ENCODE measurements around the gene PMVK. TPM values are rescaled to one million over a fixed set of nuclear protein-coding genes. Genes with fewer than 3 reads are reported as not detected.

Gene PMVK
- total and polyA plus RNA-seq, 3 experiments from 2014 or later = 44.7 to 55.5 (median 45.2) TPM

DNA sequence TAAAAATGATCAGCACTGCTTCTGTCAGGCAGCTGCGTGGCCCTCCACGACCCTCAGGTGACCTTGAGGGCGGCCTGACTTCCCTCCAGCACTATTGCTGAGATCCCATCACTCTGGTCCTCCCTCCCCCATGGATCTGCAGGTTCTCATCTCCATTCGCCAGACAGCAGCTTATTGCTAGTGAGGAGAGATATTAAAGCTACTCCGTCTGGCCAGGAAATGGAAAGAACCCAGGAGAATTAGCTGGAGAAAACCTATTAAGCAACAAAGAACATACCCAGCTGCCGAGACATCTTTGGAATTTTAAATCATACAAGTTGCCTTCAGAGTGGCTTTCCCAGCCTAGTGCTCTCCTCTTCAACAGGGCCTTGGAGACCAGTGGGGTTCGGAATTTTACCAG lies 40.7 kb downstream of the PMVK start:
- Histone ChIP-seq H3K36me3 (ENCODE audit: insufficient read depth, low read length) (no peaks in the 10 kb centered on the region), H3K9me3 (ENCODE audit: low read length) (no peaks in the 10 kb centered on the region), H3K27me3 (ENCODE audit: insufficient read depth, low read length, poor library complexity, severe bottlenecking) (no peaks in the 10 kb centered on the region), H3K4me1 (ENCODE audit: insufficient read depth, low read length) (no peaks in the 10 kb centered on the region), H3K4me3 (ENCODE audit: low read length) (no peak overlapping the region), H3K27ac (ENCODE audit: low read depth, low read length) (no peak overlapping the region)
- ChIA-PET POLR2A (no interaction called here), CTCF (interaction anchor here (0.8 to 1.3 kb wide), 2 partner anchors 12 to 121 kb away, joined by 3 read pairs; no protein-coding TSS in a partner anchor)
- Mint-ChIP-seq H3K27ac (no peak overlapping the region), H3K27me3 (peaks cover 0 to 1% of the 10 kb centered on the region in 2 donors), H3K36me3 (peaks cover 0 to 8% (median 3%) of the 10 kb centered on the region in 3 donors), H3K4me1 (no peaks in the 10 kb centered on the region), H3K9me3 (peaks cover 0 to 3% (median 0%) of the 10 kb centered on the region in 5 donors), H3K4me3 (no peak overlapping the region)
- no peak for DNase-seq

- Histone ChIP-seq H3K9me3 (ENCODE audit: low read length) (no peaks in the 10 kb centered on the region), H3K27me3 (ENCODE audit: insufficient read depth, low read length, poor library complexity, severe bottlenecking) (no peaks in the 10 kb centered on the region), H3K4me3 (ENCODE audit: low read length) (no peak overlapping the region), H3K36me3 (ENCODE audit: insufficient read depth, low read length) (no peaks in the 10 kb centered on the region), H3K27ac (ENCODE audit: low read depth, low read length) (no peak overlapping the region), H3K4me1 (ENCODE audit: insufficient read depth, low read length) (no peaks in the 10 kb centered on the region)
- Mint-ChIP-seq H3K9me3 (peaks cover 0 to 3% (median 0%) of the 10 kb centered on the region in 5 donors), H3K27me3 (peaks cover 0 to 2% of the 10 kb centered on the region in 2 donors), H3K36me3 (peaks cover 0 to 4% (median 0%) of the 10 kb centered on the region in 3 donors), H3K4me1 (no peaks in the 10 kb centered on the region), H3K4me3 (no peak overlapping the region), H3K27ac (no peak overlapping the region)
- DNase-seq = no peak
- CTCF ChIA-PET = interaction anchor here (0.9 to 4.4 kb wide), 2 partner anchors 13 to 15 kb away, joined by 3 to 13 read pairs; no protein-coding TSS in a partner anchor
- POLR2A ChIA-PET = interaction anchor here (0.5 kb wide), 1 partner anchor 10 kb away, joined by 3 read pairs; no protein-coding TSS in a partner anchor
Observed at GRCh38 chr1:154891452-154891851, 45.1 kb downstream of the PMVK start.

DNA sequence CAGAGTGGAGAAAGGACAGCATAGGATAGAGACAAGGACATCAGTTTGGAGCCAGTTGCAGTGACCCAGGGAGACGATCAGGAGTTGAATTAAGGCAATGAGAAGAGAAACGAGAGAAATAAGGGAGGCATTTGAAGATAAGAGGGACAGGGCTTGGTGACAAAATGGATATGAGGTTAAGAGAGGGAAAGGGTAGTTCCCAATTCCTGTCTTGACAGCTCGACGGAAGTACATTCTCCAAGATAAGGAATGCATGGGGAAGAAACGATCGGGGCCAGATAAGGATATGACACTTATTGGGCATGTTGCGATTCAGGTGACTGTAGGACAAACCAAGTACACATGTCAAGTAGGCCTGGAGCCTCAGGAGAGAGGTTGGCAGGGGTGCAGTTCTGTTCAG lies 47.8 kb downstream of the PMVK start:
- DNase-seq = no peak
- CTCF ChIA-PET = no interaction called here

GRCh38 chr1:154886281-154887015 lies 50.1 kb downstream of the PMVK start:
- no peaks in the 10 kb centered on the region for H3K9me3 ChIP-seq (ENCODE audit: low read length)
- no peak overlapping the region for H3K4me3 ChIP-seq (ENCODE audit: low read length)
- peaks cover 0 to 2% of the 10 kb centered on the region in 2 donors for H3K27me3 Mint-ChIP-seq
- H3K27ac Mint-ChIP-seq = no peak overlapping the region
- DNase-seq = no peak
- no peaks in the 10 kb centered on the region for H3K4me1 ChIP-seq (ENCODE audit: insufficient read depth, low read length)
- H3K4me3 Mint-ChIP-seq = no peak overlapping the region
- H3K9me3 Mint-ChIP-seq = no peaks in the 10 kb centered on the region
- ChIA-PET POLR2A (no interaction called here), CTCF (interaction anchor here (1.4 kb wide), 1 partner anchor 126 kb away, joined by 3 read pairs; no protein-coding TSS in a partner anchor)
- H3K4me1 Mint-ChIP-seq = no peaks in the 10 kb centered on the region
- no peak overlapping the region for H3K27ac ChIP-seq (ENCODE audit: low read depth, low read length)
- no peaks in the 10 kb centered on the region for H3K36me3 Mint-ChIP-seq
- H3K36me3 ChIP-seq (ENCODE audit: insufficient read depth, low read length) = no peaks in the 10 kb centered on the region
- no peaks in the 10 kb centered on the region for H3K27me3 ChIP-seq (ENCODE audit: insufficient read depth, low read length, poor library complexity, severe bottlenecking)

More for the DNA sequence above, 47.8 kb downstream of the PMVK start:
- Mint-ChIP-seq H3K4me1 (no peaks in the 10 kb centered on the region), H3K27me3 (peaks cover 0 to 2% of the 10 kb centered on the region in 2 donors), H3K36me3 (peaks cover 0 to 4% (median 0%) of the 10 kb centered on the region in 3 donors), H3K4me3 (no peak overlapping the region), H3K27ac (no peak overlapping the region), H3K9me3 (peaks cover 0 to 3% (median 0%) of the 10 kb centered on the region in 5 donors)
- Histone ChIP-seq H3K4me1 (ENCODE audit: insufficient read depth, low read length) (no peaks in the 10 kb centered on the region), H3K4me3 (ENCODE audit: low read length) (no peak overlapping the region), H3K27ac (ENCODE audit: low read depth, low read length) (no peak overlapping the region), H3K27me3 (ENCODE audit: insufficient read depth, low read length, poor library complexity, severe bottlenecking) (no peaks in the 10 kb centered on the region), H3K36me3 (ENCODE audit: insufficient read depth, low read length) (no peaks in the 10 kb centered on the region), H3K9me3 (ENCODE audit: low read length) (no peaks in the 10 kb centered on the region)
- POLR2A ChIA-PET = no interaction called here

- no peaks in the 10 kb centered on the region for H3K27me3 ChIP-seq (ENCODE audit: insufficient read depth, low read length, poor library complexity, severe bottlenecking)
- ChIA-PET CTCF (interaction anchor here (0.6 to 1.4 kb wide), 2 partner anchors 125 to 158 kb away, joined by 3 read pairs; no protein-coding TSS in a partner anchor), POLR2A (no interaction called here)
- DNase-seq = no peak
- Mint-ChIP-seq H3K36me3 (no peaks in the 10 kb centered on the region), H3K9me3 (no peaks in the 10 kb centered on the region), H3K27ac (no peak overlapping the region), H3K4me3 (no peak overlapping the region), H3K4me1 (no peaks in the 10 kb centered on the region), H3K27me3 (peaks cover 0 to 1% of the 10 kb centered on the region in 2 donors)
- H3K4me3 ChIP-seq (ENCODE audit: low read length) = no peak overlapping the region
- H3K4me1 ChIP-seq (ENCODE audit: insufficient read depth, low read length) = no peaks in the 10 kb centered on the region
- no peaks in the 10 kb centered on the region for H3K9me3 ChIP-seq (ENCODE audit: low read length)
- H3K36me3 ChIP-seq (ENCODE audit: insufficient read depth, low read length) = no peaks in the 10 kb centered on the region
- H3K27ac ChIP-seq (ENCODE audit: low read depth, low read length) = no peak overlapping the region
Observed at GRCh38 chr1:154884869-154885701, 51.4 kb downstream of the PMVK start.

GRCh38 chr1:154883919-154884868 lies 52.3 kb downstream of the PMVK start:
- no peak overlapping the region for H3K27ac ChIP-seq (ENCODE audit: low read depth, low read length)
- H3K27ac Mint-ChIP-seq = peak overlapping the region in 1 of 8 donors; percentile 56
- H3K4me3 ChIP-seq (ENCODE audit: low read length) = no peak overlapping the region
- H3K27me3 Mint-ChIP-seq = peaks cover 3% of the 10 kb centered on the region in 2 donors
- H3K27me3 ChIP-seq (ENCODE audit: insufficient read depth, low read length, poor library complexity, severe bottlenecking) = no peaks in the 10 kb centered on the region
- ChIA-PET CTCF (interaction anchor here (0.6 to 1.0 kb wide), 2 partner anchors 11 to 158 kb away, joined by 3 read pairs; no protein-coding TSS in a partner anchor), POLR2A (no interaction called here)
- no peak for DNase-seq
- H3K9me3 ChIP-seq (ENCODE audit: low read length) = no peaks in the 10 kb centered on the region
- H3K36me3 ChIP-seq (ENCODE audit: insufficient read depth, low read length) = no peaks in the 10 kb centered on the region
- H3K4me1 ChIP-seq (ENCODE audit: insufficient read depth, low read length) = no peaks in the 10 kb centered on the region
- no peaks in the 10 kb centered on the region for H3K4me1 Mint-ChIP-seq
- no peaks in the 10 kb centered on the region for H3K9me3 Mint-ChIP-seq
- no peak overlapping the region for H3K4me3 Mint-ChIP-seq
- H3K36me3 Mint-ChIP-seq = no peaks in the 10 kb centered on the region

DNA sequence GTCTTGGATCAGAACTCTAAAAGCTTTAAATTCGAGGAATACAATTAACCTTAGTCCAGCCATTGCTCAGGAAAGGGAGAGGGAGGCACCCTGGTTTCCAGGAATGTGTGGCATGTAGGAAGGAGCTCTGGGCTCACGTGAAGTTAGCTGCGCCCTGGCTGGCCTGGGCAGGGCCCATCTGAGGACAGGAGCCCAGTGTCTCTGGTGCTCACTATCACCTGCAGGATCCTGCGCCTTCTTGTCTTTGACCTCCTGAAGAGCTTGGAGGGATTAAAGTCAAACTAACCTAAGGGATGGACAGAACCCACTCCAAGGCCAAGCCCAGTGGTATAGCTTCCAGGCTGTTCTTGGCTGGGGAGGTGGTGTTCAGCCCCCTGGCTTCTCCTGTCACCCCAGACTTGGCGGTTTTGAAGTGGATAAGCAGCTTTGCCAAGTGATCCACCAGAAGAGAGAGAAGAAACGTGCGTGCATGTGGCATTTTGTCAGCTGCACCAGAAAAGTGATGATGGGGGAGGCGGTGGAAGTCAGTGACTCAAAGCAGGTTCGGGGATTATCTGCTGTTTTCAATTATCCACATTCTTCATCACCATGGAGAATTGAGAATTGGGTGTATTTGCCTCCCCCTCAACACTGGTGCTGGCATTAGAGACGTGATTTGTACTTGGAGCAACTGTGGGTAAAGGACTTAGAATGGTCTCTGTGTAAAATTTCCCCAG lies 54.5 kb downstream of the PMVK start:
- Mint-ChIP-seq H3K27ac (no peak overlapping the region), H3K36me3 (no peaks in the 10 kb centered on the region), H3K4me1 (no peaks in the 10 kb centered on the region), H3K9me3 (no peaks in the 10 kb centered on the region), H3K4me3 (no peak overlapping the region), H3K27me3 (peaks cover 3% of the 10 kb centered on the region in 2 donors)
- POLR2A ChIA-PET = interaction anchor here (0.9 kb wide), 1 partner anchor 55 kb away, joined by 3 read pairs; the partner anchor contains the start of gene PMVK
- no peaks in the 10 kb centered on the region for H3K36me3 ChIP-seq (ENCODE audit: insufficient read depth, low read length)
- no peak overlapping the region for H3K27ac ChIP-seq (ENCODE audit: low read depth, low read length)
- H3K4me1 ChIP-seq (ENCODE audit: insufficient read depth, low read length) = no peaks in the 10 kb centered on the region
- no peaks in the 10 kb centered on the region for H3K27me3 ChIP-seq (ENCODE audit: insufficient read depth, low read length, poor library complexity, severe bottlenecking)
- DNase-seq = no peak
- CTCF ChIA-PET = interaction anchor here (2.1 to 2.3 kb wide), 2 partner anchors 212 to 322 kb away, joined by 8 to 9 read pairs; no protein-coding TSS in a partner anchor
- no peak overlapping the region for H3K4me3 ChIP-seq (ENCODE audit: low read length)
- H3K9me3 ChIP-seq (ENCODE audit: low read length) = no peaks in the 10 kb centered on the region

Measured in CD8-positive, alpha-beta memory T cell (primary cell).